Dermis blood vessel endothelial cell (primary cell): Measurements from ENCODE around the gene DSPP. TPM values are rescaled to one million over a fixed set of nuclear protein-coding genes. Genes with fewer than 3 reads are reported as not detected.

Source experiments
- DNase-seq: peaks from one replicate; pipeline ENCODE4 v3.0.0; 2010
- total RNA-seq: library from RNA; depleted of rRNA; stranded (reverse); fragments of >200 nt; gene quantifications from 2 replicates; pipeline ENCODE4 v1.2.3, GENCODE V29; 2014

DSPP gene
- total RNA-seq, 1 donor from 2014 or later = not detected

DNA sequence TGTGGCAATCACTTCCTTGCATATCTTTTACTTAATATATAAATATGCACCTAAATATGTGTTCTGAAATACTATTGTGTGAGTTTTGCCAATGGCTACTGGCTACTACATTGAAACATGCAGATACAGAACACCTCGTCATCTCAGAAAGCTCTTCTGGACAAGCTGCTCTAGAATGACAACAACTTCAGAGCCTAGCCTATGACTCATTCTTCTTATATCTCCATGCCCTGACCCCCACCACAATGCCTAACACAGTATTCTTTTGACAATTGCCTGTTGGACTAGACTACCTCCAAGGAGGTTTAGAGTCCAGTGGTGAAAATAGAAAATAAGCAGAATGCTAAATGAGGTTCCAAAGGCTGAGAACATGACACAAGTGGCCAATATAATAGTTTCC lies 24.1 kb downstream of the DSPP start:
- no peak for DNase-seq

DNA sequence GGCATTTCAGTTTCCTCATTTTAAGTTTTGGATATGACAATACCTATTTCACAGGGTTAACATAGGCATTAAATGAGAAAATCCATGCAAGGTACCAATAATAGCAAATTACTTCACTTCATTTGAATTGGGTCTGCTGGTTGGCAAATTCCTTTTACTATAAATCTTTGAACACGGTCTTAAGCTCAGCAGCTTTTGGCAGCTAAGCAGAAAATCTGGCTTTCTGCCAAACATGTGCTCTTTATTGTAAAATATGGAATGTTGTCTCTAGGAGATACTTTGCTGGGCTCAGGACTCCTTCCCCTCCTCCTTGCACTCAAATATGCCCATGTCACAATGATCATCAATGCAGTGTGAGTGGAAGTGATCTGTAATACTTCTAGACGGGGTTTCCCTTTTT lies 24.9 kb downstream of the DSPP start:
- peak; percentile 71 for DNase-seq

DNA sequence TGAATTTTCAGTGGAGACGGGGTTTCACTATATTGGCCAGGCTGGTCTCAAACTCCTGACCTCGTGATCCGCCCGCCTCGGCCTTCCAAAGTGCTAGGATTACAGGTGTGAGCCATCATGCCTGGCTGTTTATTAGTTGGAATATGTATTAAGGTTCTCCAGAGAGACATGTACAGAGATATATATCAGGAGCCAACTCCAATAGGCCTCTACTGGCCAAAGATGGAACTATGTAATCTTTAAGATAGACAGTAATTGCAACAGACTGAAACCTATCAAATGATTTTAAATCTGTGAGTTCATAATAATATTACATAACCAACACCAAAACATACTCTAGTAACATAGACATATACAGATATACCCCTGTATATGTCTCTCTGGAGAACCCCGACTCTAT lies 36.0 kb downstream of the DSPP start:
- DNase-seq = no peak

GRCh38 chr4:87649980-87650379 lies 41.7 kb downstream of the DSPP start, which contains the start of gene DMP1:
Gene DMP1, plus strand, starts transcription at chr4:87650280. Its CDS starts 6,213 bp downstream, at chr4:87656493.
- DNase-seq = no peak

DNA sequence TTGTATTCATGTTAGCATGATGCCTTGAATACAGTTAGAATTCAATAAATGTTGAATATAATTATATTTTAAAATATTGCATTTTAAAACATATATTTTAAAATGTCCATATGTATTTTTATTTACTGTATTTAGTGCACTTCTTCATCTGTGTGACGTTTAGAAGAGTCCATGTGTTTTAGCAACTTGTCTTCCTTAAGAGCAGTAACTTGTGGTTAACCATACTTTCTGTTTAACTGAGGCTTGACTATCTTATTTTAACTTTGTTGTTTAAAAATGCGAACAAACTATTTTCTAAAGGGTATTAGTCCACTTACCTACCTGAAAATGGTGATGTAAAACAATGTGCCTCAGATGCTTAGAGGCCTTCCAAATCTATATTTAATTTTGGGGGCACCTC lies 42.6 kb downstream of the DSPP start:
- no peak for DNase-seq

DNA sequence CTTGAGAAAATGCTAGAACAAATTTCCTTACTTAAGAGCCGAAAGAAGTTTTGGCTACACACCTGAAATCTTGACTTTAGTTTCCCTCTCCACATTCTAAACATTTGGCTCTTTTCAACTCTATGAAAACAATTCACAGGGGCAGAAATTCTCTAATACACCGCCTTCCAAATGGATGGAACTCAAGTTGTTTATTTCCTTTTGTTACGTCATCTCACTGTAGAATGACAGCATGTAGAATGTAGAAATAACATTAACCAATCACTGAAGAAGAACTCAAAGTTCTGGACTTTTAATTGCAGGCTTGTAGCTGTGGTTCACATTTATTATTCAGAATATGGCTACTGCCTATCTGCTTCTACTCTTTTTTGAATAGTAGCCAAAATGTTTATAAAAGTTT lies 43.6 kb downstream of the DSPP start:
- DNase-seq = no peak

DNA sequence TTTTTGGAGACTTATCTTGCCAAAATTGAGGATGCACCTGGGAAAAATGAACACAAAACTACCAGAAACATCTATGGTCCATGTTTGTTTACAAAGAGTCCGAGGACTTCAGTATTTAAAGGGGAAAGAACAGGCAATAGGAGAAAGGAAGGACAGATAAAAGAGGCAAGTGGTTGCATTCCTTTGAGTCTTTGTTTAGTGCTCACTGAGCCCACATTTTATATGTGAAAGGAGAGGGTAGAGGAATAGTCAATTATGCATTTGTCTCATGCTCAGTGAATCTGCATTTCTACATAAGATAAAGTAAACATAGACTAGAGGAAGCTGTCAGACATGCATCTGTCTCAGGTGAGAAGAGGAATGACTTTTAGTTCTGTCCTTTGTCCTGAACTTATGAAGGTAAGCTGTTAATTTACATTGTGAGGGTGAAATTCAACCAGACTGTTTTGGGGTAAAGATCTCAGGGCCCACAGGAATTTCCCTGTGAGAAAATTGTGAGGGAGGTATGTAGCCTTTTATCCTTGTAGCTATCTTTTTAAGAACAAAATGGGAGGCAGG lies 46.2 kb downstream of the DSPP start:
- no peak for DNase-seq

- peak; percentile 96 for DNase-seq
Measured at GRCh38 chr4:87657525-87657924, 49.2 kb downstream of the DSPP start.

DNA sequence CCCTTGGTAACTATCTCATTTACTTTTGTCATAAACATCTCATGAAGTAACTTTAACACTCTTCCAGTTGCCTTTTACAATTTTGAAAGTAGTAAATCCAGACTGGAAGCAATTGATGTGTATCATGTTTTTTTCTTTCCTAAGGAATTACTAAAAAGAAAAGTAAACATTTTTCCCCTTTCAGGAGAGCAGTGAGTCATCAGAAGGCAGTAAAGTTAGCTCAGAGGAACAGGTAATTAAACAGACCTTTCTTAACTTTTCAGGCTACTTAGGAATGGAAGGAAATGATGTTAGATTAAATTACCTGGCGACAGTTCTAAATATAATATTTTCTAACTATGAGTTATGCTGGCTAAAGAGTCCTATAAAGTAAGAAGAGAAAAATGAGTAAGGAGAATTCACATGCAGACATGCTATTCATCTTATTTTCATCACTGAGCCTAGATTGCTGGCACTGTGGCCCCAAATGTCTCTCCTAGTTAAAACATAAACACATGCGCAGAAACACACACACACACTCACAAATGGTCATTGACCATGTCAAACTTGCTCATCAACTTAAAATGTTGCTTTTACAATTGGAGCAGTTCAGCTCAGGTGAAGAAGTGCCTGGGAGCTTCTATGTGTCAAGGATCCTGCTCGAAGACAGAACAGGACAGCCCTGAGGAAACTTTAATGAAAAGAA lies 51.1 kb downstream of the DSPP start:
- DNase-seq = peak; percentile 52

DNA sequence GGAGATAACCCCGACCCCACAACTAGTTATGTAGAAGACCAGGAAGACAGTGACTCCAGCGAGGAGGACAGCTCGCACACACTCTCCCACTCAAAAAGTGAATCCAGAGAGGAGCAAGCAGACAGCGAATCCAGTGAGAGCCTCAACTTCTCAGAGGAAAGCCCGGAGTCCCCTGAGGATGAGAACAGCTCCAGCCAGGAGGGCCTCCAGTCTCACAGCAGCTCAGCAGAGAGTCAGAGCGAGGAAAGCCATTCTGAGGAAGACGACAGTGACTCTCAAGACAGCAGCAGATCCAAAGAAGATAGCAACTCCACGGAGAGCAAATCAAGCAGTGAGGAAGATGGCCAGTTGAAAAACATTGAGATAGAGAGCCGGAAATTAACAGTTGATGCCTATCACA lies 54.5 kb downstream of the DSPP start:
- no peak for DNase-seq

Other genes starting within 250 kb of the DSPP start
- gene HSD17B11, start 217.3 kb upstream of the DSPP start, total RNA-seq = 48.0 and 71.5 TPM in 2 replicates
- gene NUDT9, start 186.0 kb upstream of the DSPP start, total RNA-seq = 20.4 and 21.6 TPM in 2 replicates
- 158 and 779 TPM in 2 replicates for gene SPARCL1, start 79.2 kb upstream of the DSPP start, total RNA-seq
- not detected in 2 replicates for gene DMP1, start 41.8 kb downstream of the DSPP start, total RNA-seq
- gene IBSP, start 191.0 kb downstream of the DSPP start, total RNA-seq = not detected in 2 replicates
- gene MEPE, start 224.4 kb downstream of the DSPP start, total RNA-seq = not detected in 2 replicates